ENCODE measurements around the gene ARHGAP12.

ARHGAP12 gene

GRCh38 chr10:31930023-31930751 is 1.6 kb upstream of the ARHGAP12 start:
- TF ChIP-seq, protein P1, sequence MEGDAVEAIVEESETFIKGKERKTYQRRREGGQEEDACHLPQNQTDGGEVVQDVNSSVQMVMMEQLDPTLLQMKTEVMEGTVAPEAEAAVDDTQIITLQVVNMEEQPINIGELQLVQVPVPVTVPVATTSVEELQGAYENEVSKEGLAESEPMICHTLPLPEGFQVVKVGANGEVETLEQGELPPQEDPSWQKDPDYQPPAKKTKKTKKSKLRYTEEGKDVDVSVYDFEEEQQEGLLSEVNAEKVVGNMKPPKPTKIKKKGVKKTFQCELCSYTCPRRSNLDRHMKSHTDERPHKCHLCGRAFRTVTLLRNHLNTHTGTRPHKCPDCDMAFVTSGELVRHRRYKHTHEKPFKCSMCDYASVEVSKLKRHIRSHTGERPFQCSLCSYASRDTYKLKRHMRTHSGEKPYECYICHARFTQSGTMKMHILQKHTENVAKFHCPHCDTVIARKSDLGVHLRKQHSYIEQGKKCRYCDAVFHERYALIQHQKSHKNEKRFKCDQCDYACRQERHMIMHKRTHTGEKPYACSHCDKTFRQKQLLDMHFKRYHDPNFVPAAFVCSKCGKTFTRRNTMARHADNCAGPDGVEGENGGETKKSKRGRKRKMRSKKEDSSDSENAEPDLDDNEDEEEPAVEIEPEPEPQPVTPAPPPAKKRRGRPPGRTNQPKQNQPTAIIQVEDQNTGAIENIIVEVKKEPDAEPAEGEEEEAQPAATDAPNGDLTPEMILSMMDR (IDR thresholded peaks at IDR 0.05), result no peak
- Histone ChIP-seq H3K4me3 (peak overlapping the region; percentile 97), H3K27ac (peak overlapping the region; percentile 95 to 96)
- DNase-seq (ENCODE audit: low spot score), result no peak

DNA sequence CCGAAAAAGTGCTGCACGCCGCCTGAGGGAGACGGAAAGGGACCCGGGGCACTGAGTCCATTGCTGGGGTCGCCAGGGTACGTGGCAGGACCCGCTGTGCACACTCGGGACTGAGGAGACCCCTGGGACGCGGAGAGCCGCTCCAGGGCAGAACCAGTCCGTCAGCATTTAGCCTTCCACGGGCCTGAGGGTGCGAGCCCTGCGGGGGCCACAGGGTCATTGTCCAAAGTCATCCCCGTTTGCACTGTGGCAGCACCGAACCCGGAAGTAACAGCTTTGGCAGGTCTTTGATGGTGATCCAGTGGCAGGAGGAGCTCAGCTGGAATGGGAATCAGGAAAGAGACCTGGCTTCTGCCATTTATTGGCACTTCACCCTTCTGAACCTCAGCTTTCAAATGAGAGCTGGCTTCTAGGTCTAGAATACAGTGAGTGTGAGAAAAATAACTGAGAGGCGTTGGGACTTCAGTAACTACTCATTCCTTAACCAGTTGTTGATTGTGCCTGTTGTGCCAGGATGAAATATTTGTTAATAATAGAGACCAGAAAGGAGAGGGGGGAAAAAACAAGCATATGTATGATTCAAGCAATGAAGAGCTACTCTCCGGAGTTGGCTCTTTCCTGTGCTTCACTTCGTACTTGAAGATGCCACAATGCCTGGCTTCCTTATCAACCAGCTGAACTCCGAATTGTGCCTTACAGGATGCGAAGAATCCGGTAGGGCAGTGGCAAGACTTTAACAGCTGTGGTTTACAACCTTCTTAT is 811 bp upstream of the ARHGAP12 start:
- peak; percentile 78 for DNase-seq (ENCODE audit: low spot score)
- Histone ChIP-seq H3K27ac (peak overlapping the region; percentile 95 to 96), H3K4me3 (peak overlapping the region; percentile 97)
- TF ChIP-seq, protein P1 (IDR thresholded peaks at IDR 0.05), result no peak

GRCh38 chr10:31927884-31928548 is 615 bp downstream of the ARHGAP12 start:
- H3K27ac ChIP-seq, result peak overlapping the region; percentile 95 to 96
- H3K4me3 ChIP-seq, result peak overlapping the region; percentile 97
- DNase-seq (ENCODE audit: low spot score), result peak; percentile 79
- TF ChIP-seq, protein P1 (IDR thresholded peaks at IDR 0.05), result peak; percentile 19

DNA sequence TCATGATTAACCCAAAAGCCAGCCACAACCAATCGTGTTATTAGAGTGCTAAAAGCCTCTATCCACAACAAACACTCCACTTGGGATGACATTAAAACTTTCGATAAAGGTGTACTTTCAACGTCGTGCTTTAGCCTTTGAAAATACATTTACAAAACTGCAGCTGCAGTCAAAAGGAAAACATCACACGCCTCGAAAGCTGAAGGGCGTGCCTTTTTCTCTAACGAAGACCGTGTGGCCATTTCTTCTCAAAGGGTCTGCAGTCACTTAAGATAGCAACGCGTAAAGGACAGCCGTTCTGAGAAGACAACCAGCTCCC is 1.1 kb downstream of the ARHGAP12 start:
- peak overlapping the region; percentile 95 to 96 for H3K27ac ChIP-seq
- TF ChIP-seq, protein P1 (IDR thresholded peaks at IDR 0.05), result no peak
- no peak for DNase-seq (ENCODE audit: low spot score)
- peak overlapping the region; percentile 97 for H3K4me3 ChIP-seq

DNA sequence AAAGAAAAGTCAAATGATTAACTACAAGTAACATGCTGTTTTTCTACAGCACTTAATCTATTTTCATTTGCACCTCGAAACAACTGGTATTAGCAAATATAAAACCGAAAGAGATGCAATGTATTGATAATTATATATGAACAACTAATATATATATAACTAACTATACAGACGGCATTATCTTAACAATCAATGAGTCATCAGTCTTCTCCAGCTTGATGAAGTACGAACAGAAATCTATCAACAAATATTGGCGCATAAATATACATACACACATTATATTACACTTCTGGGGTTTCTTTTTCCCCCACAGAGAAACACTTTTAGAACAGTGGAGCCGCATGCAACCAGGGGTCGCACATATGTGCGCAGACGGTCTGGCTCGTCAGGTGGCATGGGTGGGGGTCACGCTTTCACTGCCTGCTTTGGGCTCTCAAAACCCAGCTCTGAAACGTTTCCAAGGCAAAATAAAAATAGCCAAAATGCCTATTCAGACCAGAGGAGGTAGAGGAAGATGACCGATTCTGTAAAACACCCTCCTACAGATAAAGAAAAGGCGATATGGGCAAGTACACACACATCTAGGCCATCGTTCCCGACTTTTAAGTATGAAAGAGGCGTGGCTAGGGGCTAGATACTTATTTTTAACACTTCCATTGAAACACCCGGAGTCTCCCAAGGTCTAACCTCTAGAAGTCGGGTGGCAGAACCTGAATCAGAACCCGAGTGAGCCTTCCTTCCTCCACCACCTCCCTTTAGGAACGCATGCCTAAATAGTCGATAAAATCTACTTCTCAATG is 1.7 kb downstream of the ARHGAP12 start:
- TF ChIP-seq, protein P1 (IDR thresholded peaks at IDR 0.05), result no peak
- peak overlapping the region; percentile 95 to 96 for H3K27ac ChIP-seq
- peak overlapping the region; percentile 97 for H3K4me3 ChIP-seq
- no peak for DNase-seq (ENCODE audit: low spot score)

DNA sequence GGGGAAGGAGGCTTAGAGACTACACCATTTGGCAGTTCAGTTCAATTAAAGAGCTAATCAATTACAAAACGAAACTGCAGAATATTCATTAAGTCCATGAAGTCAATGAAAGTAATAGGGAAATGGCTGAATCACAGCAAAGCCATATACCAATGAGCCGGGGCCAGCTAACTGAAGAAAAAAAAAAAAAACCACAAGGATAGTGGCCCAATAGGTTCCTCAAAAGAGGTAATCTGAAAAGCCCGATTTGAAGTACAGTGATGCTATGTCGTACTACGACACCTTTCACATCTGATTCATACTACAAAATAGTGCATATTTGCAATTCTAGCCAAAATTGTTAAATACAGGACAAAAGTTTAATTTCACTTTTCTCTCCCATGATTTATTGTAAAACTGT is 2.5 kb downstream of the ARHGAP12 start:
- TF ChIP-seq, protein P1 (IDR thresholded peaks at IDR 0.05), result no peak
- no peak for DNase-seq (ENCODE audit: low spot score)
- Histone ChIP-seq H3K27ac (no peak overlapping the region), H3K4me3 (no peak overlapping the region)

Data from coronary artery (tissue), 2 donors.